OCI-LY7 (cell line): Measurements from ENCODE around the gene NOXA1. TPM values are rescaled to one million over a fixed set of nuclear protein-coding genes. Genes with fewer than 3 reads are reported as not detected.

Experiments used
- Bru-seq: library from RNA; stranded (reverse); fragments of 400-500 nt; gene quantifications from one replicate; lab custom pipeline; 2021; lab: Mats Ljungman, UMichigan
- BruChase-seq, 2 experiments: library from RNA; stranded (reverse); fragments of 400-500 nt; gene quantifications; one replicate each; lab custom pipeline; 2021; lab: Mats Ljungman, UMichigan
- BruUV-seq: library from RNA; stranded (reverse); fragments of 400-500 nt; replicated peaks from 2 replicates; lab custom pipeline; 2021; lab: Mats Ljungman, UMichigan
- CTCF ChIA-PET: fragments of 300-600 bp; sonication (Branson Sonifier 250); formaldehyde crosslinking; loops from one replicate; lab custom pipeline; 2022; ENCODE audit warnings: antibody characterized with exemption; ENCODE audit not compliant: unreplicated experiment; lab: Charles Lee
- POLR2A ChIA-PET: fragments of 300-600 bp; sonication (Branson Sonifier 250); formaldehyde crosslinking; loops from one replicate; lab custom pipeline; 2022; ENCODE audit warnings: antibody characterized with exemption; lab: Charles Lee
- DNase-seq: peaks from one replicate; pipeline ENCODE4 v3.0.0-alpha.2; 2015; ENCODE audit warnings: low spot score
- H2AFZ ChIP-seq: fragments of 200-600 bp; sonication (generic), shearing (Covaris generic); 2 replicates; pipeline ENCODE4 v1.6.1; 2014; ENCODE audit warnings: mild to moderate bottlenecking, antibody characterized with exemption, low read length, moderate library complexity
- H3K27ac ChIP-seq: fragments of 200-600 bp; sonication (generic); 2 replicates; pipeline ENCODE4 v1.5.1; 2014; ENCODE audit warnings: mixed run types, low read depth, mild to moderate bottlenecking, moderate library complexity, low read length, inconsistent platforms; ENCODE audit not compliant: poor library complexity, severe bottlenecking
- H3K36me3 ChIP-seq: fragments of 200-600 bp; sonication (generic); 2 replicates; pipeline ENCODE4 v1.6.1; 2014; ENCODE audit warnings: mild to moderate bottlenecking, antibody characterized with exemption, low read length, moderate library complexity, mixed read lengths; ENCODE audit not compliant: insufficient read depth
- H3K4me1 ChIP-seq: fragments of 200-600 bp; sonication (generic); 2 replicates; pipeline ENCODE4 v1.5.1; 2014; ENCODE audit warnings: mild to moderate bottlenecking, low read length; ENCODE audit not compliant: insufficient read depth, poor library complexity, severe bottlenecking
- H3K4me2 ChIP-seq: fragments of 200-600 bp; sonication (generic); 2 replicates; pipeline ENCODE4 v1.6.1; 2014; ENCODE audit warnings: mild to moderate bottlenecking, low read length
- H3K4me3 ChIP-seq: fragments of 200-600 bp; sonication (generic); 2 replicates; pipeline ENCODE4 v1.5.1; 2014; ENCODE audit warnings: mild to moderate bottlenecking, low read depth, low read length; ENCODE audit not compliant: poor library complexity, severe bottlenecking
- H3K79me2 ChIP-seq: fragments of 200-600 bp; sonication (generic); 2 replicates; pipeline ENCODE4 v1.6.1; 2016; ENCODE audit warnings: low read depth, mild to moderate bottlenecking, low read length, moderate library complexity, mixed read lengths; ENCODE audit not compliant: insufficient read depth
- H3K9me2 ChIP-seq: fragments of 200-600 bp; sonication (generic); 2 replicates; pipeline ENCODE4 v1.6.1; 2016; ENCODE audit warnings: mild to moderate bottlenecking, low read length, mixed read lengths; ENCODE audit not compliant: insufficient read depth
- H3K9me3 ChIP-seq: fragments of 200-600 bp; sonication (generic); 2 replicates; pipeline ENCODE4 v1.6.1; 2014; ENCODE audit warnings: mild to moderate bottlenecking, mixed run types, low read length, mixed read lengths
- H4K20me1 ChIP-seq: fragments of 200-600 bp; sonication (generic); 2 replicates; pipeline ENCODE4 v1.6.1; 2014; ENCODE audit warnings: mild to moderate bottlenecking, antibody characterized with exemption, low read length, moderate library complexity, mixed read lengths; ENCODE audit not compliant: insufficient read depth
- EZH2phosphoT487 ChIP-seq: fragments of 200-600 bp; sonication (generic); IDR thresholded peaks from 2 replicates; pipeline ENCODE4 v1.6.1; 2018; ENCODE audit warnings: low read depth, borderline replicate concordance, mild to moderate bottlenecking, mixed run types, antibody characterized with exemption, low read length, moderate library complexity, mixed read lengths
- intact Hi-C: fragments of 100-400 bp; cut with micrococcal nuclease; formaldehyde crosslinking; loops from one replicate; pipeline ENCODE4 v1.10.0; 2022; ENCODE audit not compliant: unreplicated experiment
- long read RNA-seq: library from polyadenylated mRNA; stranded (forward); transcript quantifications from one replicate; pipeline ENCODE4 v2.0.0, GENCODE V29; 2022
- total RNA-seq, 2 experiments: library from RNA; depleted of rRNA in 1 of 2; stranded (reverse); fragments of >200 nt in 1 of 2; shearing (Covaris generic) in 1 of 2; gene quantifications; 2 replicates each; pipeline ENCODE4 v1.2.3, GENCODE V29; 2014 to 2022
- TF ChIP-seq, protein P1 (sequence below): fragments of 200-600 bp; sonication (generic); conservative IDR thresholded peaks from 2 replicates; pipeline ENCODE4 v1.5.1; 2014; ENCODE audit warnings: mild to moderate bottlenecking, antibody characterized with exemption, low read length, moderate library complexity, mixed read lengths

The NOXA1 gene, protein sequence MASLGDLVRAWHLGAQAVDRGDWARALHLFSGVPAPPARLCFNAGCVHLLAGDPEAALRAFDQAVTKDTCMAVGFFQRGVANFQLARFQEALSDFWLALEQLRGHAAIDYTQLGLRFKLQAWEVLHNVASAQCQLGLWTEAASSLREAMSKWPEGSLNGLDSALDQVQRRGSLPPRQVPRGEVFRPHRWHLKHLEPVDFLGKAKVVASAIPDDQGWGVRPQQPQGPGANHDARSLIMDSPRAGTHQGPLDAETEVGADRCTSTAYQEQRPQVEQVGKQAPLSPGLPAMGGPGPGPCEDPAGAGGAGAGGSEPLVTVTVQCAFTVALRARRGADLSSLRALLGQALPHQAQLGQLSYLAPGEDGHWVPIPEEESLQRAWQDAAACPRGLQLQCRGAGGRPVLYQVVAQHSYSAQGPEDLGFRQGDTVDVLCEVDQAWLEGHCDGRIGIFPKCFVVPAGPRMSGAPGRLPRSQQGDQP
- not detected in 2 replicates for total RNA-seq (2014; rRNA removed; shearing (Covaris generic))
- total RNA-seq (2022): not detected in 2 replicates
- percentile 9 among the genes with signal in this experiment for Bru-seq, nascent RNA
- percentile 18 among the genes with signal in this experiment for BruChase-seq, experiment 1, labeled RNA remaining after a 6-hour chase
- BruChase-seq, experiment 2, labeled RNA remaining after a 2-hour chase: percentile 13 among the genes with signal in this experiment
- long read RNA-seq: 0 reads

DNA sequence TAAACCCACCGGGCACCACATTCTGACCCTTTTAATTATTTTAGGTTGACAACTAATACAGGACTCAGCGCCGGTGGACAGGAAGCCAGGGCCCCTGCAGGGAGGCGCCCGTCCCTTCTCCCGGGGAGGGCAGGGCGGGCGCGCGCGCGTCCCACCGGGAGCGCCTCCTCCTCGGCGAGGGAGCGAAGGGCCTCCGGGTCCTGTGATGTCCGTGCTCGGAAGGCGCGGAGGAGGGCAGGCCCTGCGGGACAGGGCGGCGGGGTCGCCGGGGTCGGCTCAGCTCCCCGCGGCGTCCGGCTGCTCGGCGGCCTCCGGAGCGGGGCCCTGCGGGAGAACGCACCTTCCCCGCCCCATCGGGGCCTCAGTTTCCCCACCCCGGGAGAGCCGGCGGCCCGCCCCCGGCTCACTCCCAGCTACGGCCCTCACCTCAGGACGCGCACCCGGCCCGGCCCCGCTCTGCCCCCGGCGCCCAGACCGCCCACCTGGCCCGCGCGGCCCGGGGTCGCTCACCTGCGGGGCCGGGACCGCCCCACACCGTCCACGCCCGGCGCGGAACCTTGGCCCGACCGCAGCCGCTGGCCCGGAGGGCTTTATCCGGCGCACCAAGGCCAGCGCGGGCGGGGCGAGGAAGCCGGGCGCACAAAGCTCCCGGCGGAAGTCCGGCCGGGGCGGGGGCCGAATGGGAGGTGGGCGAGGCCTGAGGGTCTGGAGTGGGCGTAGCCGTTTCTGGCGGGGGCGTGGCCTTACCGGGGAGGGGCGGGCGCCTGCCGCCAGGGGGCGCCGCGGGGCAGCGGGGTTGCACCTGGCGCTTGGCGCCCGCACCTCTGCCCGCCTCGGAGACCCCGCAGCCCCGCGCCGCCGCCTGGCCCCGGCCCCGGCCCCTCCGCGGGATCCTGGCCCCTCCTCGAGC, at the start of gene NOXA1, which contains the start of gene EXD3:
TSS of gene NOXA1 (plus strand) at position 790 of the 910 bp plus-strand sequence. CDS start 137 bp downstream, outside the sequence.
TSS of gene EXD3 (minus strand) at position 559 of the 910 bp plus-strand sequence. CDS start 27,805 bp downstream, outside the sequence.
- TF ChIP-seq, protein P1, sequence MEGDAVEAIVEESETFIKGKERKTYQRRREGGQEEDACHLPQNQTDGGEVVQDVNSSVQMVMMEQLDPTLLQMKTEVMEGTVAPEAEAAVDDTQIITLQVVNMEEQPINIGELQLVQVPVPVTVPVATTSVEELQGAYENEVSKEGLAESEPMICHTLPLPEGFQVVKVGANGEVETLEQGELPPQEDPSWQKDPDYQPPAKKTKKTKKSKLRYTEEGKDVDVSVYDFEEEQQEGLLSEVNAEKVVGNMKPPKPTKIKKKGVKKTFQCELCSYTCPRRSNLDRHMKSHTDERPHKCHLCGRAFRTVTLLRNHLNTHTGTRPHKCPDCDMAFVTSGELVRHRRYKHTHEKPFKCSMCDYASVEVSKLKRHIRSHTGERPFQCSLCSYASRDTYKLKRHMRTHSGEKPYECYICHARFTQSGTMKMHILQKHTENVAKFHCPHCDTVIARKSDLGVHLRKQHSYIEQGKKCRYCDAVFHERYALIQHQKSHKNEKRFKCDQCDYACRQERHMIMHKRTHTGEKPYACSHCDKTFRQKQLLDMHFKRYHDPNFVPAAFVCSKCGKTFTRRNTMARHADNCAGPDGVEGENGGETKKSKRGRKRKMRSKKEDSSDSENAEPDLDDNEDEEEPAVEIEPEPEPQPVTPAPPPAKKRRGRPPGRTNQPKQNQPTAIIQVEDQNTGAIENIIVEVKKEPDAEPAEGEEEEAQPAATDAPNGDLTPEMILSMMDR: peak; percentile 66; the same call in 1 of the 2 replicates
- TF ChIP-seq EZH2phosphoT487: no peak
- H3K4me3 ChIP-seq: peak within 1 kb of the TSS; percentile 84
- no peaks in the 10 kb centered on the region for H4K20me1 ChIP-seq
- H2AFZ ChIP-seq: peak within 1 kb of the TSS; percentile 75
- CTCF ChIA-PET: interaction anchor here (0.6 kb wide), 1 partner anchor 112 kb away, joined by 4 read pairs; no protein-coding TSS in a partner anchor
- H3K36me3 ChIP-seq: no peaks in the 10 kb centered on the region
- peak; percentile 96 for DNase-seq
- no TSS peak for BruUV-seq
- intact Hi-C loops: no loop called here
- no peaks in the 10 kb centered on the region for H3K9me2 ChIP-seq
- H3K79me2 ChIP-seq: peaks cover 25% of the 10 kb centered on the region; the same call in 1 of the 2 replicates
- no peaks in the 10 kb centered on the region for H3K9me3 ChIP-seq
- H3K27ac ChIP-seq: peak within 1 kb of the TSS; percentile 36
- peak within 1 kb of the TSS; percentile 98 for H3K4me2 ChIP-seq
- peaks cover 17% of the 10 kb centered on the region for H3K4me1 ChIP-seq
- POLR2A ChIA-PET: interaction anchor here (0.6 to 1.1 kb wide), 3 partner anchors 9 to 120 kb away, joined by 3 read pairs; partner anchors contain the start of gene NRARP

DNA sequence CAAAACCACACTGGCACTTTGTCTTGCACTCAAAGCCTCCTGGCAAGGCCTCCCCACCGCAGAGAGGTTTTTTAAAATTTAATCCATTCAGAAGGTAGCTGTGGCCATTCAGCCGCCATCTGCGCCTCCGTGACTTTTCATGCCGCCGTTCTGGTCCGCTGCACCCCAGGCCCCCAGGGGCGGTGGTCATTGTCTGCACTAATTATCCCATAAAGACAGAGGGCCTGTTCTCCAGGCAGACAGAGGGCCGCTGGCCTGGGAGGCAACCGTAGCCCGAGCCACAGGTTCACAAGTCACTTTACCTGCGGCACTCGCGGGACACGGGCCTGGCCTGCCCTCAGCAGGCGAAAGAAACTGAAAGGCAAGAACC, 49.6 kb upstream of the NOXA1 start:
- ChIA-PET CTCF (no interaction called here), POLR2A (no interaction called here)
- Histone ChIP-seq H3K36me3 (no peaks in the 10 kb centered on the region), H2AFZ (no peak overlapping the region), H3K4me3 (no peak overlapping the region), H3K27ac (no peak overlapping the region), H3K79me2 (no peaks in the 10 kb centered on the region), H3K9me3 (no peaks in the 10 kb centered on the region), H4K20me1 (no peaks in the 10 kb centered on the region), H3K4me1 (no peaks in the 10 kb centered on the region), H3K4me2 (no peak overlapping the region), H3K9me2 (no peaks in the 10 kb centered on the region)
- BruUV-seq: no TSS peak
- intact Hi-C loops: no loop called here
- no peak for DNase-seq
- no peak for TF ChIP-seq EZH2phosphoT487
- TF ChIP-seq, protein P1: no peak
